Stomach (tissue), 4 donors: ENCODE measurements around the gene ABLIM2.

Experiments
- CTCF ChIP-seq, 7 experiments: fragments of 450-650 bp in 4 of 7; fragments of 200-600 bp in 3 of 7; sonication (generic) in 3 of 7; IDR thresholded peaks; one replicate each; pipeline ENCODE4 v1.5.1; 2016 to 2019; ENCODE audit warnings: antibody characterized with exemption in 7 of 7, control low read depth in 2 of 7, mild to moderate bottlenecking in 1 of 7
- EP300 ChIP-seq: sonication (generic); formaldehyde crosslinking; IDR thresholded peaks from one replicate; pipeline ENCODE4 v1.6.1; 2017; ENCODE audit warnings: antibody characterized with exemption
- POLR2A ChIP-seq, 4 donors: fragments of 450-650 bp; IDR thresholded peaks; one replicate each; pipeline ENCODE4 v1.6.1; 2016; ENCODE audit warnings: antibody characterized with exemption in 4 of 4, control low read depth in 2 of 4, mild to moderate bottlenecking in 1 of 4, moderate library complexity in 1 of 4

- TF ChIP-seq CTCF (IDR thresholded peaks at IDR 0.05): no peak
- no peak for TF ChIP-seq POLR2A (IDR thresholded peaks at IDR 0.05)
- TF ChIP-seq EP300: no peak
Observed at GRCh38 chr4:8005033-8005808, 153.4 kb downstream of the ABLIM2 start.
